Stimulated activated CD8-positive, alpha-beta memory T cell treated with anti-CD3 and anti-CD28 coated beads, Interleukin-12 subunit alpha, Interleukin-12 subunit beta, amount 100 ng/mL, for 24 hours (primary cell): Measurements from ENCODE around the gene C22orf23.
A peak's percentile ranks its signal among the peaks of the same experiment; 100 is the strongest.

Experiments used
- DNase-seq: peaks from one replicate; pipeline ENCODE4 v3.0.0-alpha.2; 2020; ENCODE audit errors: extremely low read depth

C22orf23 gene

GRCh38 chr22:37953437-37954179, at the start of gene C22orf23, which contains the start of gene POLR2F:
Gene C22orf23, minus strand, starts transcription at chr22:37953601. Its CDS starts 452 bp downstream, at chr22:37953149.
Gene POLR2F, plus strand, starts transcription at chr22:37953699. Its CDS starts 89 bp downstream, at chr22:37953788.
- peak; percentile 88 for DNase-seq

GRCh38 chr22:37999640-38000272, 46.4 kb upstream of the C22orf23 start:
- no peak for DNase-seq

DNA sequence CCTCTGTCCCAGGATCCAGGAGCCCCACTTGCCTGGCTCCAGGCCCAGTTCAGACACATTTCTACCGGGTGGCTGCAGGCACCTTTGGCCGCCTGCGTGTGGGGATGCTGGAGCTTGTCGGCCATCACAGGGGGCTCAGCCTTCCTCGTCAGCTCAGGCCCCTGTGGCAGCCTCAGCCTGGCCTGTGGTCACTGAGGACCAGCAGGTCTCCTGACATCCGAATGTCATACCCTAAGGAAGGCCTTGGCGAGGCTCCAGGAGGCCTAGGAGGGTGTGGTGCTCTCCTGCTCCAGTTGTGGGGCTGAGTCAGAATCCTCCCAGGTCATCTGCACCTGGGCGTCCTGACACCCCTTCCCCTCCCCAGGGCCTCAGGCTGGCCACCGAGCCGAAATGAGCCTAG, 45.8 kb upstream of the C22orf23 start:
- no peak for DNase-seq

GRCh38 chr22:37998543-37998942, 45.1 kb upstream of the C22orf23 start:
- no peak for DNase-seq

DNA sequence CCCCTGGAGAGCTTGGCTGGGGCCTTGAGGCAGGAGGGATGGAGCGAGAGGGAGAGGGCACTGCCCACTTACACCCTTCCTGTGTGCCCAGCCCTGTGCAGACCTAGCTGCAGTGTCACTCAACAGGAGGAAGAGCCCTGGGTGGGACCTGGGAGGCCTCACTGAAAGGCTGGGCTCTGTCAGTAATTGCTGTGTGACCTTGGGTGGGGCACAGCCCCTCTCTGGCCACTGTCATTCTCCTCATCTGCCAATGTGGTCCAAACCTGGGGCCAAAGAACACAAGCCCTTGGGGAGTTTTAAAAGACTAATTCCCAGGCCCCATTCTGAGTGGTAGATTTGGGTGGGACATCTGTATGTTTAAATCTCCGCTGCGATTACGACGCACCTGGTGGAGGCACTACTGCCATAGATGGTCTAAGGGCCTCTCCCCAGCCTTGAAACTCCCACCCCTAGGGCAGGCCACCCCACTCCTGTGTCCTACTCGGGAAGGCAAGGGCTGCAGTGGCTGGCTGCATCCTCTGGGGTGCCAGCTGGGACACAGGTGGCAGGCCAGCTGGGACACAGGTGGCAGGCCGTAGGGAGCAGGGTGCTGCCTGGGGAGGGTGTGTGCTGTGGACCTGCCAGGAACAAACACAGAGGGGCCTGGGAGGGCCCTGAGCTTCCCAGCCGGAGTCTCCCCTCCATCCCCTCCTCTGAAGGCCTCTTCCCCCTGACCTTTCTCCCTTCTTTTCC, 43.3 kb upstream of the C22orf23 start:
- DNase-seq = no peak

DNA sequence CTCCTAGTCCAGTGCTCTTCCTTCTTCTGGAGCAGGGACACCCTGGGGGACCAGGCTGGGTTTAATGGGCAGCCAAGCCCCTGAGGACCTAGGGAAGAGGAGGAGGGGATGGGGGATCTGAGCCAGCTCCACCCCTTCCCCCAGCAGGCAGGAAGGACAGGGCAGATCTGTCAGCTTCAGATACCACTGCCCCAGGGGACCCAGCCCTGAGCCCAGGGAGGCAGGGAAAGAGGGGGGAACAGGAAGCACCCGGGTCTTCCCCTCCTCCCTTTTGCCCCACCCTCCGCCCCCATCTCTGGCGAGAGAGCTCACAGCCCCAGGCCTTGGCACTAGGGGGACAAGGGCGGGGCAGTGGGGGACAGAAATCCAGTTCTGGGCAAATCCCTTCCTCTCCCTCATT, 42.7 kb upstream of the C22orf23 start:
- DNase-seq = no peak

DNA sequence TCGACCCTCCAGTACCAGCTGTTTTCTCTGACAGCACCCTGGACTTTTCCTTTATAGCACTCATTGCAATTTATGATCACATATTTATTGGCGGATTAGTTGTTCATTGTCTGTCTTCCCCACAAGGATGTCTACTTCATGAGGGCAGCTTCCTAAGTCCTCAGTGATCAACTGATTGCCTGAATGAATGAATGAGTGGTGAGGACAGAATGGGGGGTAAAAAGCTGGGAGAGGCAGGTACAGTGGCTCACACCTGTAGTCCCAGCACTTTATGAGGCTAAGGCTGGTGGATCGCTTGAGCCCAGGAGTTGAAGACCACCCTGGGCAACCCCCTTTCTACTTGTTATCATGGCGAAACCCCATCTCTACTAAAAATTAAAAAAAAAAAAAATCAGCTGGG, 42.1 kb upstream of the C22orf23 start:
- no peak for DNase-seq

DNA sequence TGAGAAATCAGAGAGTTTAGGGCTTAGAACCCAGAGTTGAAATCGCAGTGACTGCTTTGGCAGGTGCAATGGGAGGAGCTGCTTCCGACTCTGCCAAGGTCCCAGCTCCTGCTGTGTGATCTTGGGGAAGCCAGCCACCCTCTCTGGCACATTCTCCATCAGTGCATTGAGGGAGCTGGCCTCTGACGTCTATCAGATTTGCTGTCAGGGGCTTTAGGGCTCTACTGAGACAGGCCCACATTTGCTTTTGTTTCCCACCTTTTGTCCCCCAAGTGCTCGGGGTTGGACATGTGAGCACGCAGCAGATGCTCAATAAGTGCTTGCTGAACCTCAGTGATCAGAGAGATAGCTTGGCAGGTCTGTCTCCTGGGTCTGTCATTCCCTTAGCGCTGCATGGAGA, 41.6 kb upstream of the C22orf23 start:
- no peak for DNase-seq

DNA sequence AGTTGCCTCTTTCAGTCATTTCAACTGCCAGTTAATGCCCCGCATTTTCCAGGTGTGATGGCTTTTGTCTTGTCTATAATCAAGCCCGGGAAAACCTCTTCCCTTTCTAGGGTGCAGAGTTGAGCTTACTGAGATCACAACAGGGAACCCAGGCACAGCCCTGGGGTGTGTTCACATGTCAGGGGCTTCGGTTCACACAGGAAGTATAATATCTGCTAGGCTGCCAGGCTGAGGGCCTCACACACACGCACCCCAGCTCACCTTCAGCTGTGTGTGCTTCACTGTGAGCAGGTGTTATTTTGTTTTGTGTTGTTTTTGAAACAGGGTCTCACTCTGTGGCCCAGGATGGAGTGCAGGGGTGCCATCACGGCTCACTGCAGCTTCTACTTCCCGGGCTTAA, 40.6 kb upstream of the C22orf23 start:
- DNase-seq = no peak

DNA sequence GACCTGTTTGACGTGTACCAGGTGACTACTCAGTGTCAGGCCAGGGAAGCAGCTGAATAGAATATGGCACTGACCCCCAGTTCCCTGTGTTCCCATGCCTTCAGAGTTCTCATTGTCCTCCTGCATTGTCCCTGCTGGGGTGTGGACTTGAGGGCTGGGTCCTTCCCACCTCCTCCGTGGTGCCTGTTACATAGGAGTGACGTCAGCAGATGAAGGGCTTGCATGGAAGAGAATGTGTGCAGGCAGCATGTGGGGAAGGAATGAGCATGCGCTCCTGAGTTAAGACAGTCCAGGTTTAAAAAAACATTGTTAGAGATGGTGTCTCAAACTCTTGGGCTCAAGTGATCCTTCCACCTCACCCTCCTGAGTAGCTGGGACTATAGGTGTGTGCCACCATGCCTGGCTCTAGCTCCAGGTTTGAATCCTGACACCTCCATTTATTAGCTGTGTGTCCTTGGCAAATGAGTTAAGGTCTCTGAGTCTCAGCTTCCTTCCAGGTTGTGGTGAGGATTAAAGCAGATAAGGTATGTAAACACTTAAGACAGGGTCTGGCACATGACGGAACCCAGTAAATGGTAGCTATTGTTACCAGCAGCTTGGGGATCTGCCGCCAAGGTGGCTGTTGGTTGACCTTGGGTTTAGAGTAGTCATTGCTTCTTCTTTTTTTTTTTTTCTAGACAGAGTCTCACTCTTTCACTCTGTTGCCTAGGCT, 38.5 kb upstream of the C22orf23 start:
- no peak for DNase-seq

DNA sequence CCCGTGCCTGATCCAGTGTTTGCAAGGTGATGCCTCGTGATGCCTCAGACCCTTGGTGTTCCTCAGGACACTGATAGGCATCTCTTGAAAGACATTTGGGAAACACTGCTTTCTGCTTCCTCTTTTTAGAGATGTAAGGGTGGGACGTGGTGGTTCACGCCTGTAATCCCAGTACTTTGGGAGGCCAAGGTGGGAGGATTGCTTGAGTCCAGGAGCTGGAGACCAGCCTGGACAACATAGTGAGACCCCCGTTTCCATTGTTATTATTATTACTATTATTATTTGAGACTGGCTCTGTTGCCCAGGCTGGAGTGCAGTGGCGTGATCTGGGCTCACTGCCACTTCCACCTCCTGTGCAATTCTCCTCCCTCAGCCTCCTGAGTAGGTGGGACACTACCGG, 37.5 kb upstream of the C22orf23 start:
- no peak for DNase-seq

DNA sequence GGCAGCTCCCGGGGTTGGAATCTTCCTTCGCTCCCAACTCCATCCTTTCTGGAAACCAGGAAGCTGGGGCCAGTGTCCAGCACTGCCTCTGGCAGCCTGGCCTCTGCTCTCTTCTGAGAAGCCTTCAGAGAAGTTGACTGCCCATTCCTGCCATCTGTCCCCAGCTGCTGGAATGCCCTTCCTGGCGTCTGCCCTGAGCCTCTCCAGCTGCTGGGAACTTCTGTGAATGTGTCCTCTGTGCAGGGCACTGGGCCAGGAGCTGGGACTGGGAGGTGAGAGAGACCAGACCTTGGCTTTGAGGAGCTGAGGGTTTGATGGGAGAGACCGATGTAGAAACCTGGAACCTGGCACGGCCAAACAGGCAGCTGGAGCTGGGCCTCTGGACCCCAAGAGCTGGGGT, 36.9 kb upstream of the C22orf23 start:
- DNase-seq = no peak

GRCh38 chr22:37989146-37990045, 36.0 kb upstream of the C22orf23 start:
- DNase-seq = no peak

DNA sequence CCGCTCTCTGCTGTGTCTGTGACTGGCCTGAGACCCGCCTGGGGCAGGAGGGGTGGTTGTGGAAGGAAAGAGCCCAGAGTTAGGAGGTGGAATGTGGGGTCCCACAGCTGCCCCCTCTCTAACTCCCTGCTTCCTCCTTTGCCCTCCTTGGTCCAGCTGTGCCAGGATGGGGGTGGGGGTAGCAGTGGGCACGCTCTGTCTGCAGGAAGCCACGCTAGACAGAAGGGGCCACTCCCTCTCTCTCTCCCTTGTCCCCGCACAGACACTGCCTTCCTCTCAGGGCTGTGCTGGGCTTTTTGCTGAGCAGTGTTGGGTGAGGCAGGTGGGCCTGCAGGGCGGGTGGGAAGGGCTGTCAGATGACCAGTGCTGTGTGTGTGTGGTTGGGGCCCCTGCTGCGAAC, 33.0 kb upstream of the C22orf23 start:
- no peak for DNase-seq

- DNase-seq = no peak
Measured at GRCh38 chr22:37985751-37986281, 32.4 kb upstream of the C22orf23 start.

GRCh38 chr22:37985050-37985585, 31.7 kb upstream of the C22orf23 start:
- DNase-seq = no peak

- no peak for DNase-seq
Measured at GRCh38 chr22:37983860-37984791, 30.7 kb upstream of the C22orf23 start, which contains the start of gene SOX10. Gene SOX10, minus strand, starts transcription at chr22:37984555. Its CDS starts 771 bp downstream, at chr22:37983784.

DNA sequence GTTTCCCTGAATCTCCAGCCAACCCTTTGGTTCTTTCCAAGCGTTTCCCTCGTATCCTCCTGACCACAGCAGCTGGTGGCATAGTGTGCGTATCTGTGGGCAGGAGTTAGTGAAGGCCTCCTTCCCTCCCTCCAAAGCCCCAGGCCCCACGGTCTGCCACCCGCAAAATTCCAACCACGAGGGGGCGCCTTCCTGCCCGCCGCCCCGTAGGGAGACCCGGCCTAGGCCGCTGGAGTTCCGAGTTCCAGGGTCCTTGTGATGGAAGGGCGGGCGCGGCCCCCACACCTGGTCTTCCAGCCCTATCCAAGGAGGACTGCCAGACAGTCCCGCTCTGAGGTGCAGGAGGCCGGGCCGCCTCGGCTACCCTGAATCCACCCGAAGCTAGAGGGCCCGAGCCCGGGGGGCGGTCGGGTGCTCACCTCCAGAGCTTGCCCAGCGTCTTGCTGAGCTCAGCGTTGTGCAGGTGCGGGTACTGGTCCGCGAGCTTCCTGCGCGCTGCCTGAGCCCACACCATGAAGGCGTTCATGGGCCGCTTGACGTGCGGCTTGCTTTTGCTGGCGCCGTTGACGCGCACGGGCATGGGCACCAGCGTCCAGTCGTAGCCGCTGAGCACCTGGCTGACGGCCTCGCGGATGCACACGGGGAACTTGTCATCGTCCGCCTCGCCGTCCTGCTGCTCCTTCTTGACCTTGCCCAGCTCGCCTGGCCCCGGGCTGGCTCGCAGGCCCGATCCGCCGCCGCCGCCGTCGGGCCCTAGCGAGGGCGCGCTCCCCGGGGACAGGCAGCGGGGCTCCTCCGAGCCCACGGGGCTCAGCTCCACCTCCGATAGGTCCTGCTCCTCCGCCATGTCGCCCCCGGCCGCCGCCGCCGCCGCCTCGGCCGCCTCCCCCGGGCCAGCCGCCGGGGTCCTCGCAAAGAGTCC, 29.8 kb upstream of the C22orf23 start:
- no peak for DNase-seq
